KOPT-K1 (cell line): Measurements from ENCODE around the gene CRX.
"Not testable (repeated sequence)": the region's sequence is repeated elsewhere in the genome, so short reads cannot be mapped to it uniquely, and the experiment has no call there.

ENCODE experiments used
- H3K27ac ChIP-seq: fragments of 200-600 bp; sonication (generic); 2 replicates; pipeline ENCODE4 v1.5.1; 2016; ENCODE audit warnings: antibody characterized with exemption, mild to moderate bottlenecking, low read depth, low read length; ENCODE audit not compliant: poor library complexity, severe bottlenecking
- H3K36me3 ChIP-seq: fragments of 200-600 bp; sonication (generic); 2 replicates; pipeline ENCODE4 v1.5.1; 2017; ENCODE audit warnings: antibody characterized with exemption, mild to moderate bottlenecking, low read length, moderate library complexity; ENCODE audit not compliant: insufficient read depth
- H3K9me3 ChIP-seq: fragments of 200-600 bp; sonication (generic); 2 replicates; pipeline ENCODE4 v1.5.1; 2017; ENCODE audit warnings: antibody characterized with exemption, low read length, mild to moderate bottlenecking; ENCODE audit not compliant: insufficient read depth, poor library complexity, severe bottlenecking

Gene CRX

GRCh38 chr19:47824396-47824795 lies 2.7 kb downstream of the CRX start:
- Histone ChIP-seq H3K36me3 (no peaks in the 10 kb centered on the region), H3K9me3 (no peaks in the 10 kb centered on the region), H3K27ac (no peak overlapping the region)

GRCh38 chr19:47826800-47827199 lies 5.1 kb downstream of the CRX start:
- H3K27ac ChIP-seq, result no peak overlapping the region
- H3K36me3 ChIP-seq, result no peaks in the 10 kb centered on the region

GRCh38 chr19:47832723-47833122 lies 11.0 kb downstream of the CRX start:
- Histone ChIP-seq H3K27ac (no peak overlapping the region), H3K9me3 (no peaks in the 10 kb centered on the region), H3K36me3 (no peaks in the 10 kb centered on the region)

More at GRCh38 chr19:47826800-47827199, 5.1 kb downstream of the CRX start:
- H3K9me3 ChIP-seq, result no peaks in the 10 kb centered on the region

GRCh38 chr19:47836038-47836437 lies 14.3 kb downstream of the CRX start:
- Histone ChIP-seq H3K36me3 (no peaks in the 10 kb centered on the region), H3K9me3 (no peaks in the 10 kb centered on the region), H3K27ac (no peak overlapping the region)

GRCh38 chr19:47839411-47839810 lies 17.7 kb downstream of the CRX start:
- H3K9me3 ChIP-seq, result no peaks in the 10 kb centered on the region
- no peak overlapping the region for H3K27ac ChIP-seq

GRCh38 chr19:47839913-47840312 lies 18.2 kb downstream of the CRX start:
- Histone ChIP-seq H3K9me3 (no peaks in the 10 kb centered on the region), H3K27ac (no peak overlapping the region), H3K36me3 (no peaks in the 10 kb centered on the region)

More at GRCh38 chr19:47839411-47839810, 17.7 kb downstream of the CRX start:
- no peaks in the 10 kb centered on the region for H3K36me3 ChIP-seq

- Histone ChIP-seq H3K36me3 (no peaks in the 10 kb centered on the region), H3K27ac (no peak overlapping the region), H3K9me3 (no peaks in the 10 kb centered on the region)
These were observed 21.2 kb downstream of the CRX start for GRCh38 chr19:47842941-47843340.

- Histone ChIP-seq H3K9me3 (no peaks in the 10 kb centered on the region), H3K36me3 (no peaks in the 10 kb centered on the region), H3K27ac (no peak overlapping the region)
These were observed 26.7 kb downstream of the CRX start for GRCh38 chr19:47848425-47848822.

GRCh38 chr19:47848823-47849473 lies 27.2 kb downstream of the CRX start:
- no peaks in the 10 kb centered on the region for H3K9me3 ChIP-seq
- no peaks in the 10 kb centered on the region for H3K36me3 ChIP-seq
- no peak overlapping the region for H3K27ac ChIP-seq

- no peaks in the 10 kb centered on the region for H3K36me3 ChIP-seq
- no peaks in the 10 kb centered on the region for H3K9me3 ChIP-seq
- no peak overlapping the region for H3K27ac ChIP-seq
These were observed 31.3 kb downstream of the CRX start for GRCh38 chr19:47853003-47853402.

GRCh38 chr19:47854459-47854858 lies 32.7 kb downstream of the CRX start:
- Histone ChIP-seq H3K36me3 (no peaks in the 10 kb centered on the region), H3K9me3 (no peaks in the 10 kb centered on the region), H3K27ac (no peak overlapping the region)

GRCh38 chr19:47858231-47858630 lies 36.5 kb downstream of the CRX start:
- not testable (repeated sequence) for H3K27ac ChIP-seq, H3K9me3 ChIP-seq, H3K36me3 ChIP-seq

- H3K9me3 ChIP-seq, H3K27ac ChIP-seq, H3K36me3 ChIP-seq: not testable (repeated sequence)
These were observed 37.0 kb downstream of the CRX start, which contains the start of gene TPRX2 for GRCh38 chr19:47858646-47859285. Gene TPRX2 (plus strand): TSS chr19:47859235. CDS start chr19:47859247, 12 bp downstream.

GRCh38 chr19:47859838-47860237 lies 38.1 kb downstream of the CRX start:
- not testable (repeated sequence) for H3K27ac ChIP-seq, H3K36me3 ChIP-seq, H3K9me3 ChIP-seq

GRCh38 chr19:47860602-47861297 lies 39.0 kb downstream of the CRX start:
- Histone ChIP-seq H3K27ac (no peak overlapping the region), H3K9me3 (no peaks in the 10 kb centered on the region), H3K36me3 (no peaks in the 10 kb centered on the region)
